ENCODE data around the gene RSRC2.

RSRC2 gene

DNA sequence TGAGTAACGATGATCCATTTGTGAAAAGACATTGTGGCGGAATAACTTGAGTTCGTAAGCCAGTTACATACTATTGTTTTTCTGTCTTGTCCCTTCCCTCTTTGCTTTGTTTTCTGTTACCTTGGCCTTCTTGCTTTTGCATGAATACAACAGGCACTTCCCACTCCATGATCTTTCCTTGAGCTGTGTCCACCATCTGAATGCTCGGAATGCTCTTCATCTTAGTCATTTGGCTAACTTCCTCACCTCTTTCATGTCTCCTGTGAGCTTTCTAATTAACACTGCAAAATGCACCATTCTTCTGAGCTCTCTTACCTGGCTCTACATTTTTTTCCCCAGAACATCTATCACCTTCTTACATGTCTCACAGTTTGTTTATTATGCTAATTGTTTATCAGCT lies 10.3 kb upstream of the RSRC2 start:
- no peak for ATAC-seq (replicated peaks; ENCODE audit: extremely low read depth, poor library complexity, severe bottlenecking)
- Mint-ChIP-seq H3K4me3 (no peak overlapping the region), H3K36me3 (ENCODE audit: insufficient read depth) (peaks cover 11% of the 10 kb centered on the region), H3K27ac (ENCODE audit: low read depth) (no peak overlapping the region), H3K4me1 (no peaks in the 10 kb centered on the region), H3K27me3 (no peaks in the 10 kb centered on the region), H3K9me3 (no peaks in the 10 kb centered on the region)
- DNase-seq (ENCODE audit: low spot score in 2 of 2) = no peak

GRCh38 chr12:122533856-122534255 lies 7.1 kb upstream of the RSRC2 start:
- peaks cover 10% of the 10 kb centered on the region for H3K36me3 Mint-ChIP-seq (ENCODE audit: insufficient read depth)
- H3K4me1 Mint-ChIP-seq = no peaks in the 10 kb centered on the region
- DNase-seq (ENCODE audit: low spot score in 2 of 2) (no peak), ATAC-seq (replicated peaks; ENCODE audit: extremely low read depth, poor library complexity, severe bottlenecking) (no peak)
- no peaks in the 10 kb centered on the region for H3K27me3 Mint-ChIP-seq
- no peaks in the 10 kb centered on the region for H3K9me3 Mint-ChIP-seq
- H3K4me3 Mint-ChIP-seq = no peak overlapping the region
- H3K27ac Mint-ChIP-seq (ENCODE audit: low read depth) = no peak overlapping the region

DNA sequence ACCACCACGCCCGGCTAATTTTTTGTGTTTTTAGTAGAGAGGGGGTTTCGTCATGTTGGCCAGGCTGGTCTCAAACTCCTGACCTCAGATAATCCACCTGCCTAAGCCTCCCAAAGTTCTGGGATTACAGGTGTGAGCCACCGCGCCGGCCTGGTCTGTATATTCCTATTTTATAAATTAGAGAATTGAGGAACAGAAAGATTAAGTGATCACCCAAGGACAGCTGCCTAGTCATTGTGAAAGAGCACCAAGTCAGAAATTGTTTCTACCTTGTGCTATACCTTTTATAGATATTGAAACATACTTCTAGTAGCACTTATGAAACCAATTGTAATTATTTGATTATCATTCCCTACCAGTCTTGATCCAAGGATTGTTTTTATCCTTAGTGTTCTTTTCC lies 2.3 kb upstream of the RSRC2 start:
- Mint-ChIP-seq H3K27me3 (no peaks in the 10 kb centered on the region), H3K9me3 (no peaks in the 10 kb centered on the region), H3K4me3 (no peak overlapping the region), H3K36me3 (ENCODE audit: insufficient read depth) (peaks cover 19% of the 10 kb centered on the region), H3K4me1 (peaks cover 11% of the 10 kb centered on the region), H3K27ac (ENCODE audit: low read depth) (no peak overlapping the region)
- no peak for DNase-seq (ENCODE audit: low spot score in 2 of 2)
- ATAC-seq (replicated peaks; ENCODE audit: extremely low read depth, poor library complexity, severe bottlenecking) = no peak

DNA sequence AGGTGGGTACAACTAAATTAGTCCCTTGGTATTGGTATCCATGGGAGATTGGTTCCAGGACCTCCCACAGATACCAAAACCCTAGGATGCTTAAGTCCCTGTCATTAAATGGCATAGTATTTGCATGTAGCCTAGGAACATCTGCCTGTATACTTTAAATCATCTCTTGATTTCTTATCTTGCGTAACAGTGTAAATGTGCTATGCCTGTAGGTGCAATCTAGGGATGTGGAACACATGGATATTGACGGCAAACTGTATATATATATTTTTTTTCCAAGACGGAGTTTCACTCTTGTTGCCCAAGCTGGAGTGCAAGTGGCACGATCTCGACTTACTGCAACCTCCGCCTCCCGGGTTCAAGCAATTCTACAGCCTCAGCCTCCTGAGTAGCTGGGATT lies 1.8 kb upstream of the RSRC2 start:
- ATAC-seq (replicated peaks; ENCODE audit: extremely low read depth, poor library complexity, severe bottlenecking) = no peak
- H3K4me3 Mint-ChIP-seq = no peak overlapping the region
- peaks cover 22% of the 10 kb centered on the region for H3K36me3 Mint-ChIP-seq (ENCODE audit: insufficient read depth)
- H3K27ac Mint-ChIP-seq (ENCODE audit: low read depth) = no peak overlapping the region
- H3K4me1 Mint-ChIP-seq = peaks cover 15% of the 10 kb centered on the region
- no peak for DNase-seq (ENCODE audit: low spot score in 2 of 2)
- no peaks in the 10 kb centered on the region for H3K27me3 Mint-ChIP-seq
- no peaks in the 10 kb centered on the region for H3K9me3 Mint-ChIP-seq

GRCh38 chr12:122527478-122527944 lies 775 bp upstream of the RSRC2 start:
- ATAC-seq (replicated peaks; ENCODE audit: extremely low read depth, poor library complexity, severe bottlenecking) (no peak), DNase-seq (ENCODE audit: low spot score in 2 of 2) (no peak)
- no peak overlapping the region for H3K4me3 Mint-ChIP-seq

DNA sequence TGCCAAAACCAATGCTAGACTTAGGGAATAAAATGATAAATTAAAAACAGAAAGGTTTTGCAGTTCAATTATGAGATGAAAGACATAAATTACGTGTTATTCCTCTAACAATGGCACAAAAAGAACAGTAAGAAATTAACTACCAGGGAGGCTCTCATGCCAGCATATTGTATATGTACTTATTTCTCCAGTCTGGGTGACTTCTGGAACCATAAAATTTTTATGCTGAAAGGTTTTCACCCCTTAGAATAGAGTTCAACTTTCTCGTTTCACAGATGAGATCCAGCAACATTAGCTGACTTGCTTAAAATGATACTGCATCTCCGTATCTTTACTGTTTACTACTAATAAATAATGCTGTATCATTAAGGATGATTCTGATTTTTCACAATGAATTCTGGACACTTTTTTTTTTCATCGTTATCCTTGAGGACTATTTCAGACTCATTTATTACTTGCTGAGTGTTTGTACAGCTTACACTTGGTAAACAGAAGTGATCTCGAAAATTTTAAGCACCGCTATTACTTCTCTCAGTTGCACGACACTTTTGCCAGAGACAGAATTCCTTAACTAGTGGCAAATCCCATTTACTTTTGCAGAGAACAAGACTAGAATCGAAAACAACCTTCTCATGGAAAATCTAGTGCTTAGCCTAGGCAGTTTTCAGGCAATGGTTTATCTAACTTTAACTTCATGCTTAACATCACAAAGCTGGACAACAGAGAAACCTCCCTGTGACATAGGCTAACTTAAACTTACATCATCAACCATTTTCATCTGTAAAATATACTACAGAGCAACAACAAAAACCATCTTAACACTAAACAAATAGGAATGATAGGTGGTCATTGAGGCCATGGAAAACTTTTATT lies 2.7 kb downstream of the RSRC2 start:
- no peaks in the 10 kb centered on the region for H3K9me3 Mint-ChIP-seq
- H3K27ac Mint-ChIP-seq (ENCODE audit: low read depth) = peak overlapping the region; percentile 81
- no peak overlapping the region for H3K4me3 Mint-ChIP-seq
- peaks cover 48% of the 10 kb centered on the region for H3K36me3 Mint-ChIP-seq (ENCODE audit: insufficient read depth)
- ATAC-seq (replicated peaks; ENCODE audit: extremely low read depth, poor library complexity, severe bottlenecking) (no peak), DNase-seq (ENCODE audit: low spot score in 2 of 2) (no peak)
- H3K4me1 Mint-ChIP-seq = peaks cover 50% of the 10 kb centered on the region
- H3K27me3 Mint-ChIP-seq = no peaks in the 10 kb centered on the region

More at GRCh38 chr12:122527478-122527944, 775 bp upstream of the RSRC2 start:
- no peaks in the 10 kb centered on the region for H3K27me3 Mint-ChIP-seq
- H3K36me3 Mint-ChIP-seq (ENCODE audit: insufficient read depth) = peaks cover 25% of the 10 kb centered on the region
- H3K9me3 Mint-ChIP-seq = no peaks in the 10 kb centered on the region
- H3K4me1 Mint-ChIP-seq = peaks cover 25% of the 10 kb centered on the region
- H3K27ac Mint-ChIP-seq (ENCODE audit: low read depth) = no peak overlapping the region

DNA sequence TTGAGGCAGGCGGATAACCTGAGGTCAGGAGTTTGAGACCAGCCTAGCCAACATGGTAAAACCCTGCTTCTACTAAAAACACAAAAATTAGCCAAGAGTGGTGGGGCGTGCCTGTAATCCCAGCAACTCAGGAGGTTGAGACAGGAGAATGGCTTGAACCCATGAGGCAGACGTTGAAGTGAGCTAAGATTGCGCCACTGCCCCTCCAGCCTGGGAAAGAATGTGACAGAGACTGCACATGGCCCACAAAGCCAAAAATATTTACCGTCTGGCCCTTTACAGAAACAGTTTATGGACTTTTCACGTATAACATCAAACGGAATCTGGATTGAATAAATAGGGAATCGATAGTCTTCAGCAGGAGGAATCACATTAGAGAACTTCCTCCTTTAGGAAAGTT lies 3.5 kb downstream of the RSRC2 start:
- DNase-seq (ENCODE audit: low spot score in 2 of 2) (no peak), ATAC-seq (replicated peaks; ENCODE audit: extremely low read depth, poor library complexity, severe bottlenecking) (no peak)
- H3K9me3 Mint-ChIP-seq = no peaks in the 10 kb centered on the region
- no peak overlapping the region for H3K4me3 Mint-ChIP-seq
- no peaks in the 10 kb centered on the region for H3K27me3 Mint-ChIP-seq
- H3K27ac Mint-ChIP-seq (ENCODE audit: low read depth) = peak overlapping the region; percentile 54
- peaks cover 56% of the 10 kb centered on the region for H3K4me1 Mint-ChIP-seq
- peaks cover 56% of the 10 kb centered on the region for H3K36me3 Mint-ChIP-seq (ENCODE audit: insufficient read depth)

DNA sequence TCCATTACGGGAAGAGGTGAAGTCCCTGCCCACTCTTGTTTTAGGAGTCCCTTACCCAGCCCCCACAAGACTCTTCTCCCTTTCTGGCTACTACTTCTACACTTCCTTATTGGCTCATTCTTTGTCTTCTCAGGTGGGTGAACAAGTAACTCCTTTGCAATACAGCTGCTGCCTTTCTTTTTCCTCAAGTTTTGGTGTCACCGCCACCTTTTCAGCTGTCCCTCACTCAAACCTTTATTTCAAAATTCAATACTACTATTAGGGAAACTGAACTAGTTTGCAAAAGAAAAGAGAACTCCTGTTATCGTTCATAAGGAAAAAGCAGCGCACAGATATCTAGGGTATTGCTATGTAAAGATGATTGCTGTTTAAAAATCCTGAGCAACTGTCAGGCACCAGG lies 6.1 kb downstream of the RSRC2 start:
- Mint-ChIP-seq H3K27ac (ENCODE audit: low read depth) (no peak overlapping the region), H3K4me3 (no peak overlapping the region), H3K27me3 (no peaks in the 10 kb centered on the region), H3K9me3 (no peaks in the 10 kb centered on the region), H3K4me1 (peaks cover 62% of the 10 kb centered on the region), H3K36me3 (ENCODE audit: insufficient read depth) (peaks cover 82% of the 10 kb centered on the region)
- DNase-seq (ENCODE audit: low spot score in 2 of 2) (no peak), ATAC-seq (replicated peaks; ENCODE audit: extremely low read depth, poor library complexity, severe bottlenecking) (no peak)

DNA sequence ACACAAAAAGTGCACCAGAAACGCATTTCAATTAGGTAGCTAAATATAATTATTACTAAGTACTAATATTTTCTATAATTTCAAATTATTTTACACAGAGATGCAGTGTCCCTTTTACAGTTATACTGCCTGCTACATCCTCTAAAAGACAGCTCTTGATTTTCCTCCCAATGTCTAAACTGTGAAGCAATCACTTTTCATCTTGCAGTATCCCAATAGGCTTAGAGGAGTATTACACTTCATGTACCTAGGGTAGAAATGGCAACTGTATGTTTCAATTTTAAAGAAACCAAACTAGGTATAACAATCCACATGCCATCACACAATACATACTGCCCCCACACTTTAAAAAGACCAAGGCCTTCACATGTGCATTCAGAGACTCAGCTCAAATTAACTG lies 7.3 kb downstream of the RSRC2 start:
- ATAC-seq (replicated peaks; ENCODE audit: extremely low read depth, poor library complexity, severe bottlenecking) (no peak), DNase-seq (ENCODE audit: low spot score in 2 of 2) (no peak)
- no peak overlapping the region for H3K27ac Mint-ChIP-seq (ENCODE audit: low read depth)
- H3K4me1 Mint-ChIP-seq = peaks cover 56% of the 10 kb centered on the region
- H3K4me3 Mint-ChIP-seq = no peak overlapping the region
- H3K9me3 Mint-ChIP-seq = no peaks in the 10 kb centered on the region
- peaks cover 86% of the 10 kb centered on the region for H3K36me3 Mint-ChIP-seq (ENCODE audit: insufficient read depth)
- H3K27me3 Mint-ChIP-seq = no peaks in the 10 kb centered on the region

DNA sequence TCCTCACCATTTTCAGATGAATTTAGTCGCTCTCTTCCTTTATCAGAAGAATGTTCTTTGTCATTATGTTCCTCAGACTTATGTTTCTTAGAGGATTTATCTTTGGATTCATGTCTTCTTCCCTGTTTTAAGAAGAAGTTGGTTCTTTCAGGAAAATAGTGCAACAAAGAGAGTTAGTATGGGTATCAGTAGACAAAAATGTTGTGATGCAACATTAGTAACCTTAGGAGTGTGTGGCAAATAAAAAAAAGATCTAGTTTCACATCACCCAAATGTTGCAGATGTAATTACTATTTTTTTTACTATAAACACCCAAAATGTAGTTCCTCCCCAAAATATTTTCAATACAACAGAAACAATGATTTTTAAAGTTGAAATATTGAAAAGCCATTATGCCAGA lies 7.8 kb downstream of the RSRC2 start:
- DNase-seq (ENCODE audit: low spot score in 2 of 2) = no peak
- ATAC-seq (replicated peaks; ENCODE audit: extremely low read depth, poor library complexity, severe bottlenecking) = no peak
- Mint-ChIP-seq H3K4me3 (no peak overlapping the region), H3K27ac (ENCODE audit: low read depth) (peak overlapping the region; percentile 46), H3K4me1 (peaks cover 51% of the 10 kb centered on the region), H3K27me3 (no peaks in the 10 kb centered on the region), H3K36me3 (ENCODE audit: insufficient read depth) (peaks cover 86% of the 10 kb centered on the region), H3K9me3 (no peaks in the 10 kb centered on the region)

DNA sequence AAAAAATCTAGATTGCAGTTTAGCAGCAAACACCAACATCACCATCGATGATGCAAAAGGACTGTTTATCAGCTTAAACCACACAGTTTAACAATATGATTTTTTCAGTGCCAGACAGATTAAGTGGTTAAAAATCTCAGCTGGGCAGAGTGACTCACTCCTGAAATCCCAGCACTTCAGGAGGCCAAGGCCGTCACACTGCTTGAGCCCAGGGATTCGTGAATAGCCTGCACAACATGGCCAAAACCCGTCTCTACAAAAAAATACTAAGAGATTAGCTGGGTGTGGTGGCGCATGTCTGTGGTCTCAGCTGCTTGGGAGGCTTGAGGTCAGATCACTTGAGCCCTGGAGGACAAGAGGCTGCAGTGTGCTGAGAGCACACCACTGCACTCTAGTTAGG lies 8.9 kb downstream of the RSRC2 start:
- H3K4me1 Mint-ChIP-seq = peaks cover 40% of the 10 kb centered on the region
- H3K27ac Mint-ChIP-seq (ENCODE audit: low read depth) = no peak overlapping the region
- H3K27me3 Mint-ChIP-seq = no peaks in the 10 kb centered on the region
- H3K36me3 Mint-ChIP-seq (ENCODE audit: insufficient read depth) = peaks cover 88% of the 10 kb centered on the region
- DNase-seq (ENCODE audit: low spot score in 2 of 2) (no peak), ATAC-seq (replicated peaks; ENCODE audit: extremely low read depth, poor library complexity, severe bottlenecking) (no peak)
- H3K4me3 Mint-ChIP-seq = no peak overlapping the region
- H3K9me3 Mint-ChIP-seq = no peaks in the 10 kb centered on the region

DNA sequence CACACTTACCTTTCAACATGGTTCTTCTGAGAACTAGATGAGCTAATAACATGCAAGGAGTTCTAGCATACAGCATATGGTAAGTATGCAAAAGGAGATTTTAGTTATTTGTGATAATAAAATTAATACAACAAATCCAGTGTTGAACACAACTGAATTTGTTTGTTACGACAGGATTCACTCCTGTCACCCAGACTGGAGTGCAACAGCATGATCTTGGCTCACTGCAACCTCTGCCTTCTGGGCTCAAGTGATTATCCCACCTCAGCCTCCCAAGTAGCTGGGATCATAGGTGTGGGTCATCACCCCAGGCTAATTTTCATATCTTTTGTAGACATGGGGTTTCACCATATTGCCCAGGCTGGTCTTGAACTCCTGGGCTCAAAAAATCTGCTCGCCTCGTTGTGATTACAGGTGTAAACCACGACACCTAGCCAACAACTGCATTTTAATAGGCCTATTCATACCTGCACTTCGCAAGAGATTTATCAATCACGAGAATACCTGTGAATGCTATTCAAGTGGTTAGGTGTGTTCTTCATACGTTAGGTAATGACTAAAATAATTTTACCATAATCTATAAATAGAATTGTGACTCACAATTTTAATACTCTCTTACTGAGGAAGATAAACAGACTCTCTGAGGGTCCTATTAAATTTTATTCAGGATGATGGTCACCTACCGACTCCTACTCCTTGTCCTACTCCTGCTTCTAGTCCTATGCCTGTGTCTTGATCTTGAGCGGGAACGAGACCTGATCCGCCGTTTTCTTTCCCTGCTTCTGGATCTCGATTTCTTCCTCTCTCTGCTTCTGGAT lies 10.0 kb downstream of the RSRC2 start:
- Mint-ChIP-seq H3K4me3 (no peak overlapping the region), H3K27me3 (no peaks in the 10 kb centered on the region), H3K4me1 (peaks cover 30% of the 10 kb centered on the region), H3K36me3 (ENCODE audit: insufficient read depth) (peaks cover 95% of the 10 kb centered on the region), H3K27ac (ENCODE audit: low read depth) (peak overlapping the region; percentile 82), H3K9me3 (no peaks in the 10 kb centered on the region)
- ATAC-seq (replicated peaks; ENCODE audit: extremely low read depth, poor library complexity, severe bottlenecking) (no peak), DNase-seq (ENCODE audit: low spot score in 2 of 2) (no peak)

- no peak for ATAC-seq (replicated peaks; ENCODE audit: extremely low read depth, poor library complexity, severe bottlenecking)
- Mint-ChIP-seq H3K36me3 (ENCODE audit: insufficient read depth) (peaks cover 96% of the 10 kb centered on the region), H3K27me3 (no peaks in the 10 kb centered on the region), H3K9me3 (no peaks in the 10 kb centered on the region), H3K27ac (ENCODE audit: low read depth) (no peak overlapping the region), H3K4me3 (no peak overlapping the region), H3K4me1 (peaks cover 21% of the 10 kb centered on the region)
- DNase-seq (ENCODE audit: low spot score in 2 of 2) = no peak
These were observed 11.5 kb downstream of the RSRC2 start for GRCh38 chr12:122515275-122515674.

Measured in central memory CD8-positive, alpha-beta T cell (primary cell).